GM23338 (cell line): ENCODE results near the gene HSPG2. TPM values are rescaled to one million over a fixed set of nuclear protein-coding genes. Genes with fewer than 3 reads are reported as not detected.

Source experiments
- ATAC-seq: fragments of 200-7000 bp; cut with Tn5 transposase; 3 replicates; pipeline ENCODE4 v1.9.1; 2020
- DNase-seq: peaks from one replicate; pipeline ENCODE4 v3.0.0-alpha.2; 2015; ENCODE audit warnings: low spot score
- H2AFZ ChIP-seq: fragments of 200-600 bp; sonication (generic); 2 replicates; pipeline ENCODE4 v1.8.0; 2016; ENCODE audit warnings: antibody characterized with exemption, mild to moderate bottlenecking, moderate library complexity
- H3F3A ChIP-seq: fragments of 200-600 bp; sonication (generic); replicated peaks from 2 replicates; pipeline ENCODE4 v1.8.0; 2017; ENCODE audit warnings: antibody characterized with exemption, mixed run types, low read depth
- H3K27ac ChIP-seq: fragments of 200-600 bp; sonication (generic); 2 replicates; pipeline ENCODE4 v1.6.1; 2016; ENCODE audit warnings: low read depth
- H3K27me3 ChIP-seq: fragments of 200-600 bp; sonication (generic); 2 replicates; pipeline ENCODE4 v1.8.0; 2016; ENCODE audit warnings: mild to moderate bottlenecking, mixed run types, moderate library complexity; ENCODE audit not compliant: insufficient read depth
- H3K36me3 ChIP-seq: fragments of 200-600 bp; sonication (generic); 2 replicates; pipeline ENCODE4 v1.8.0; 2016; ENCODE audit warnings: mild to moderate bottlenecking; ENCODE audit not compliant: insufficient read depth
- H3K4me1 ChIP-seq: fragments of 200-600 bp; sonication (generic); 2 replicates; pipeline ENCODE4 v1.8.0; 2016; ENCODE audit warnings: mild to moderate bottlenecking, moderate library complexity; ENCODE audit not compliant: insufficient read depth
- H3K4me2 ChIP-seq: fragments of 200-600 bp; sonication (generic); 2 replicates; pipeline ENCODE4 v1.7.1; 2017; ENCODE audit warnings: mixed run types
- H3K4me3 ChIP-seq: fragments of 200-600 bp; sonication (generic); 2 replicates; pipeline ENCODE4 v1.6.1; 2016; ENCODE audit warnings: mixed run types
- H3K79me2 ChIP-seq: fragments of 200-600 bp; sonication (generic); replicated peaks from 2 replicates; pipeline ENCODE4 v1.8.0; 2017; ENCODE audit warnings: mild to moderate bottlenecking; ENCODE audit not compliant: insufficient read depth
- H3K9me2 ChIP-seq: fragments of 200-600 bp; sonication (generic); 2 replicates; pipeline ENCODE4 v1.8.0; 2017; ENCODE audit not compliant: insufficient read depth
- H4K20me1 ChIP-seq: fragments of 200-600 bp; sonication (generic); replicated peaks from 2 replicates; pipeline ENCODE4 v1.8.0; 2017; ENCODE audit warnings: mild to moderate bottlenecking; ENCODE audit not compliant: insufficient read depth
- H3K27ac Mint-ChIP-seq: 2 replicates; pipeline ENCODE4 v1.8.0; 2020; ENCODE audit warnings: inconsistent platforms, mild to moderate bottlenecking, moderate library complexity, mixed read lengths
- H3K27me3 Mint-ChIP-seq: 3 replicates; pipeline ENCODE4 v1.8.0; 2022; ENCODE audit warnings: low read depth, mild to moderate bottlenecking, moderate library complexity, mixed read lengths, inconsistent platforms; ENCODE audit not compliant: insufficient read depth, poor library complexity
- H3K36me3 Mint-ChIP-seq: 3 replicates; pipeline ENCODE4 v1.8.0; 2021; ENCODE audit warnings: low read depth, mild to moderate bottlenecking, inconsistent platforms, moderate library complexity, mixed read lengths
- H3K4me1 Mint-ChIP-seq: 3 replicates; pipeline ENCODE4 v1.8.0; 2020; ENCODE audit warnings: mild to moderate bottlenecking, inconsistent platforms, mixed read lengths
- H3K4me3 Mint-ChIP-seq: 3 replicates; pipeline ENCODE4 v1.8.0; 2021; ENCODE audit warnings: moderate library complexity, mild to moderate bottlenecking, inconsistent platforms, mixed read lengths
- H3K9me3 Mint-ChIP-seq: 3 replicates; pipeline ENCODE4 v1.8.0; 2020; ENCODE audit warnings: moderate library complexity, mild to moderate bottlenecking, inconsistent platforms, mixed read lengths
- CREB1 ChIP-seq: fragments of 250-450 bp; sonication (Bioruptor Pico); IDR thresholded peaks from 2 replicates; pipeline ENCODE4 v1.5.0; 2020; ENCODE audit warnings: low read depth, mild to moderate bottlenecking, moderate library complexity
- EZH2 ChIP-seq: fragments of 200-600 bp; sonication (generic); IDR thresholded peaks from one replicate; pipeline ENCODE4 v1.8.0; 2017; ENCODE audit warnings: antibody characterized with exemption, mild to moderate bottlenecking, low read depth; ENCODE audit not compliant: unreplicated experiment
- EZH2phosphoT487 ChIP-seq: fragments of 200-600 bp; sonication (generic); IDR thresholded peaks from one replicate; pipeline ENCODE4 v1.8.1; 2018; ENCODE audit warnings: antibody characterized with exemption; ENCODE audit not compliant: unreplicated experiment
- JUNB ChIP-seq: IDR thresholded peaks from one replicate; pipeline ENCODE4 v1.6.1; 2016; ENCODE audit warnings: antibody characterized with exemption; ENCODE audit not compliant: unreplicated experiment
- NANOG ChIP-seq: IDR thresholded peaks from 2 replicates; pipeline ENCODE4 v1.6.1; 2016; ENCODE audit warnings: antibody characterized with exemption, borderline replicate concordance
- POLR2AphosphoS5 ChIP-seq: IDR thresholded peaks from 2 replicates; pipeline ENCODE4 v1.6.1; 2016; ENCODE audit warnings: antibody characterized with exemption, low read depth
- STAT1 ChIP-seq: IDR thresholded peaks from one replicate; pipeline ENCODE4 v1.6.1; 2016; ENCODE audit warnings: antibody characterized with exemption; ENCODE audit not compliant: unreplicated experiment
- ZNF114 ChIP-seq: fragments of 250-450 bp; sonication (Bioruptor Pico); IDR thresholded peaks from 2 replicates; pipeline ENCODE4 v1.5.0; 2020; ENCODE audit warnings: mild to moderate bottlenecking, moderate library complexity
- ZNF331 ChIP-seq: fragments of 250-450 bp; sonication (Bioruptor Pico); IDR thresholded peaks from 2 replicates; pipeline ENCODE4 v1.5.0; 2020; ENCODE audit warnings: low read depth, mild to moderate bottlenecking, moderate library complexity
- polyA plus RNA-seq: library from polyadenylated mRNA; unstranded; fragments of >200 nt; fragmentation: Nextera tagmentation; extraction: Ambion mirVana; gene quantifications from 2 replicates; pipeline ENCODE4 v1.2.1, GENCODE V29; 2016
- total RNA-seq: library from RNA; depleted of rRNA; stranded (reverse); fragments of >200 nt; shearing (Covaris generic); gene quantifications from 2 replicates; pipeline ENCODE4 v1.2.3, GENCODE V29; 2014
- TF ChIP-seq, protein P1 (sequence below): IDR thresholded peaks from 2 replicates; pipeline ENCODE4 v1.6.1; 2016; ENCODE audit warnings: antibody characterized with exemption
- TF ChIP-seq, protein P2 (sequence below): fragments of 250-450 bp; sonication (Bioruptor Pico); IDR thresholded peaks from 2 replicates; pipeline ENCODE4 v1.5.0; 2020; ENCODE audit warnings: mild to moderate bottlenecking, moderate library complexity
- TF ChIP-seq, protein P3 (sequence below): IDR thresholded peaks from one replicate; pipeline ENCODE4 v1.6.1; 2018; ENCODE audit warnings: antibody characterized with exemption; ENCODE audit not compliant: unreplicated experiment
- TF ChIP-seq, protein P4 (sequence below), 2 experiments: fragments of 200-600 bp in 1 of 2; sonication (generic) in 1 of 2; conservative IDR thresholded peaks; 2 replicates each; pipeline versions ENCODE4 v1.5.1 to v1.6.1; 2016 to 2017; ENCODE audit warnings: antibody characterized with exemption in 2 of 2, low read depth in 2 of 2, mild to moderate bottlenecking in 2 of 2, moderate library complexity in 1 of 2

Gene HSPG2
- total and polyA plus RNA-seq, 2 experiments from 2014 or later: 14.9 to 70.8 TPM

DNA sequence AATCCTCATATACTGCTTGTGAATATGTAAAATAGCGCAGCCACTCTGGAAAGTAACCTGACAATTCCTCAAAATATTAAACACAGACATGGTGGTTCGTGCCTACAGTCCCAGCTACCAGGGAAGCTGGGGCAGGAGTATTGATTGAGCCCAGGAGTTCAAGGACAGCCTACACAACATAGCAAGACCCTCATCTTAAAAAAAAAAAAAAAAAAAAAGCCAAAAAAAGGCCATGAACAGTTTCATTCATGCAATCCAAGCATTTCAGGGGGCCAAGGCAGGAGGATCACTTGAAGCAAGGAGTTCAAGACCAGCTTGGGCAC is 158.7 kb downstream of the HSPG2 start:
- no peaks in the 10 kb centered on the region for H3K36me3 ChIP-seq
- H4K20me1 ChIP-seq: peaks cover 63% of the 10 kb centered on the region
- Mint-ChIP-seq H3K27ac (no peak overlapping the region), H3K4me3 (no peak overlapping the region), H3K4me1 (peaks cover 10% of the 10 kb centered on the region; the same call in 1 of the 3 replicates), H3K9me3 (peaks cover 8% of the 10 kb centered on the region; the same call in 2 of the 3 replicates), H3K27me3 (peaks cover 9% of the 10 kb centered on the region), H3K36me3 (peaks cover 10% of the 10 kb centered on the region; the same call in 2 of the 3 replicates)
- no peaks in the 10 kb centered on the region for H3F3A ChIP-seq
- no peaks in the 10 kb centered on the region for H3K27me3 ChIP-seq
- no peak for ATAC-seq
- H2AFZ ChIP-seq: no peak overlapping the region
- H3K9me2 ChIP-seq: no peaks in the 10 kb centered on the region
- no peak for DNase-seq
- no peak overlapping the region for H3K27ac ChIP-seq
- no peak overlapping the region for H3K4me3 ChIP-seq
- TF ChIP-seq ZNF331 (CRISPR knock-in tag) (no peak), CREB1 (CRISPR knock-in tag) (no peak), POLR2AphosphoS5 (no peak), EZH2 (no peak), JUNB (no peak), ZNF114 (CRISPR knock-in tag) (no peak), STAT1 (no peak), EZH2phosphoT487 (no peak), NANOG (no peak)
- TF ChIP-seq, protein P1, sequence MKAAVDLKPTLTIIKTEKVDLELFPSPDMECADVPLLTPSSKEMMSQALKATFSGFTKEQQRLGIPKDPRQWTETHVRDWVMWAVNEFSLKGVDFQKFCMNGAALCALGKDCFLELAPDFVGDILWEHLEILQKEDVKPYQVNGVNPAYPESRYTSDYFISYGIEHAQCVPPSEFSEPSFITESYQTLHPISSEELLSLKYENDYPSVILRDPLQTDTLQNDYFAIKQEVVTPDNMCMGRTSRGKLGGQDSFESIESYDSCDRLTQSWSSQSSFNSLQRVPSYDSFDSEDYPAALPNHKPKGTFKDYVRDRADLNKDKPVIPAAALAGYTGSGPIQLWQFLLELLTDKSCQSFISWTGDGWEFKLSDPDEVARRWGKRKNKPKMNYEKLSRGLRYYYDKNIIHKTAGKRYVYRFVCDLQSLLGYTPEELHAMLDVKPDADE: no peak
- TF ChIP-seq, protein P2, sequence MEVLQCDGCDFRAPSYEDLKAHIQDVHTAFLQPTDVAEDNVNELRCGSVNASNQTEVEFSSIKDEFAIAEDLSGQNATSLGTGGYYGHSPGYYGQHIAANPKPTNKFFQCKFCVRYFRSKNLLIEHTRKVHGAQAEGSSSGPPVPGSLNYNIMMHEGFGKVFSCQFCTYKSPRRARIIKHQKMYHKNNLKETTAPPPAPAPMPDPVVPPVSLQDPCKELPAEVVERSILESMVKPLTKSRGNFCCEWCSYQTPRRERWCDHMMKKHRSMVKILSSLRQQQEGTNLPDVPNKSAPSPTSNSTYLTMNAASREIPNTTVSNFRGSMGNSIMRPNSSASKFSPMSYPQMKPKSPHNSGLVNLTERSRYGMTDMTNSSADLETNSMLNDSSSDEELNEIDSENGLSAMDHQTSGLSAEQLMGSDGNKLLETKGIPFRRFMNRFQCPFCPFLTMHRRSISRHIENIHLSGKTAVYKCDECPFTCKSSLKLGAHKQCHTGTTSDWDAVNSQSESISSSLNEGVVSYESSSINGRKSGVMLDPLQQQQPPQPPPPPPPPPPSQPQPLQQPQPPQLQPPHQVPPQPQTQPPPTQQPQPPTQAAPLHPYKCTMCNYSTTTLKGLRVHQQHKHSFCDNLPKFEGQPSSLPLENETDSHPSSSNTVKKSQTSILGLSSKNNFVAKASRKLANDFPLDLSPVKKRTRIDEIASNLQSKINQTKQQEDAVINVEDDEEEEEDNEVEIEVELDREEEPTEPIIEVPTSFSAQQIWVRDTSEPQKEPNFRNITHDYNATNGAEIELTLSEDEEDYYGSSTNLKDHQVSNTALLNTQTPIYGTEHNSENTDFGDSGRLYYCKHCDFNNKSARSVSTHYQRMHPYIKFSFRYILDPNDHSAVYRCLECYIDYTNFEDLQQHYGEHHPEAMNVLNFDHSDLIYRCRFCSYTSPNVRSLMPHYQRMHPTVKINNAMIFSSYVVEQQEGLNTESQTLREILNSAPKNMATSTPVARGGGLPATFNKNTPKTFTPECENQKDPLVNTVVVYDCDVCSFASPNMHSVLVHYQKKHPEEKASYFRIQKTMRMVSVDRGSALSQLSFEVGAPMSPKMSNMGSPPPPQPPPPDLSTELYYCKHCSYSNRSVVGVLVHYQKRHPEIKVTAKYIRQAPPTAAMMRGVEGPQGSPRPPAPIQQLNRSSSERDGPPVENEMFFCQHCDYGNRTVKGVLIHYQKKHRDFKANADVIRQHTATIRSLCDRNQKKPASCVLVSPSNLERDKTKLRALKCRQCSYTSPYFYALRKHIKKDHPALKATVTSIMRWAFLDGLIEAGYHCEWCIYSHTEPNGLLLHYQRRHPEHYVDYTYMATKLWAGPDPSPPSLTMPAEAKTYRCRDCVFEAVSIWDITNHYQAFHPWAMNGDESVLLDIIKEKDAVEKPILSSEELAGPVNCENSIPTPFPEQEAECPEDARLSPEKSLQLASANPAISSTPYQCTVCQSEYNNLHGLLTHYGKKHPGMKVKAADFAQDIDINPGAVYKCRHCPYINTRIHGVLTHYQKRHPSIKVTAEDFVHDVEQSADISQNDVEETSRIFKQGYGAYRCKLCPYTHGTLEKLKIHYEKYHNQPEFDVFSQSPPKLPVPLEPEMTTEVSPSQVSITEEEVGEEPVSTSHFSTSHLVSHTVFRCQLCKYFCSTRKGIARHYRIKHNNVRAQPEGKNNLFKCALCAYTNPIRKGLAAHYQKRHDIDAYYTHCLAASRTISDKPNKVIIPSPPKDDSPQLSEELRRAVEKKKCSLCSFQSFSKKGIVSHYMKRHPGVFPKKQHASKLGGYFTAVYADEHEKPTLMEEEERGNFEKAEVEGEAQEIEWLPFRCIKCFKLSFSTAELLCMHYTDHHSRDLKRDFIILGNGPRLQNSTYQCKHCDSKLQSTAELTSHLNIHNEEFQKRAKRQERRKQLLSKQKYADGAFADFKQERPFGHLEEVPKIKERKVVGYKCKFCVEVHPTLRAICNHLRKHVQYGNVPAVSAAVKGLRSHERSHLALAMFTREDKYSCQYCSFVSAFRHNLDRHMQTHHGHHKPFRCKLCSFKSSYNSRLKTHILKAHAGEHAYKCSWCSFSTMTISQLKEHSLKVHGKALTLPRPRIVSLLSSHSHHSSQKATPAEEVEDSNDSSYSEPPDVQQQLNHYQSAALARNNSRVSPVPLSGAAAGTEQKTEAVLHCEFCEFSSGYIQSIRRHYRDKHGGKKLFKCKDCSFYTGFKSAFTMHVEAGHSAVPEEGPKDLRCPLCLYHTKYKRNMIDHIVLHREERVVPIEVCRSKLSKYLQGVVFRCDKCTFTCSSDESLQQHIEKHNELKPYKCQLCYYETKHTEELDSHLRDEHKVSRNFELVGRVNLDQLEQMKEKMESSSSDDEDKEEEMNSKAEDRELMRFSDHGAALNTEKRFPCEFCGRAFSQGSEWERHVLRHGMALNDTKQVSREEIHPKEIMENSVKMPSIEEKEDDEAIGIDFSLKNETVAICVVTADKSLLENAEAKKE (CRISPR knock-in tag): no peak
- TF ChIP-seq, protein P3, sequence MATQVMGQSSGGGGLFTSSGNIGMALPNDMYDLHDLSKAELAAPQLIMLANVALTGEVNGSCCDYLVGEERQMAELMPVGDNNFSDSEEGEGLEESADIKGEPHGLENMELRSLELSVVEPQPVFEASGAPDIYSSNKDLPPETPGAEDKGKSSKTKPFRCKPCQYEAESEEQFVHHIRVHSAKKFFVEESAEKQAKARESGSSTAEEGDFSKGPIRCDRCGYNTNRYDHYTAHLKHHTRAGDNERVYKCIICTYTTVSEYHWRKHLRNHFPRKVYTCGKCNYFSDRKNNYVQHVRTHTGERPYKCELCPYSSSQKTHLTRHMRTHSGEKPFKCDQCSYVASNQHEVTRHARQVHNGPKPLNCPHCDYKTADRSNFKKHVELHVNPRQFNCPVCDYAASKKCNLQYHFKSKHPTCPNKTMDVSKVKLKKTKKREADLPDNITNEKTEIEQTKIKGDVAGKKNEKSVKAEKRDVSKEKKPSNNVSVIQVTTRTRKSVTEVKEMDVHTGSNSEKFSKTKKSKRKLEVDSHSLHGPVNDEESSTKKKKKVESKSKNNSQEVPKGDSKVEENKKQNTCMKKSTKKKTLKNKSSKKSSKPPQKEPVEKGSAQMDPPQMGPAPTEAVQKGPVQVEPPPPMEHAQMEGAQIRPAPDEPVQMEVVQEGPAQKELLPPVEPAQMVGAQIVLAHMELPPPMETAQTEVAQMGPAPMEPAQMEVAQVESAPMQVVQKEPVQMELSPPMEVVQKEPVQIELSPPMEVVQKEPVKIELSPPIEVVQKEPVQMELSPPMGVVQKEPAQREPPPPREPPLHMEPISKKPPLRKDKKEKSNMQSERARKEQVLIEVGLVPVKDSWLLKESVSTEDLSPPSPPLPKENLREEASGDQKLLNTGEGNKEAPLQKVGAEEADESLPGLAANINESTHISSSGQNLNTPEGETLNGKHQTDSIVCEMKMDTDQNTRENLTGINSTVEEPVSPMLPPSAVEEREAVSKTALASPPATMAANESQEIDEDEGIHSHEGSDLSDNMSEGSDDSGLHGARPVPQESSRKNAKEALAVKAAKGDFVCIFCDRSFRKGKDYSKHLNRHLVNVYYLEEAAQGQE: no peak
- TF ChIP-seq, protein P4, sequence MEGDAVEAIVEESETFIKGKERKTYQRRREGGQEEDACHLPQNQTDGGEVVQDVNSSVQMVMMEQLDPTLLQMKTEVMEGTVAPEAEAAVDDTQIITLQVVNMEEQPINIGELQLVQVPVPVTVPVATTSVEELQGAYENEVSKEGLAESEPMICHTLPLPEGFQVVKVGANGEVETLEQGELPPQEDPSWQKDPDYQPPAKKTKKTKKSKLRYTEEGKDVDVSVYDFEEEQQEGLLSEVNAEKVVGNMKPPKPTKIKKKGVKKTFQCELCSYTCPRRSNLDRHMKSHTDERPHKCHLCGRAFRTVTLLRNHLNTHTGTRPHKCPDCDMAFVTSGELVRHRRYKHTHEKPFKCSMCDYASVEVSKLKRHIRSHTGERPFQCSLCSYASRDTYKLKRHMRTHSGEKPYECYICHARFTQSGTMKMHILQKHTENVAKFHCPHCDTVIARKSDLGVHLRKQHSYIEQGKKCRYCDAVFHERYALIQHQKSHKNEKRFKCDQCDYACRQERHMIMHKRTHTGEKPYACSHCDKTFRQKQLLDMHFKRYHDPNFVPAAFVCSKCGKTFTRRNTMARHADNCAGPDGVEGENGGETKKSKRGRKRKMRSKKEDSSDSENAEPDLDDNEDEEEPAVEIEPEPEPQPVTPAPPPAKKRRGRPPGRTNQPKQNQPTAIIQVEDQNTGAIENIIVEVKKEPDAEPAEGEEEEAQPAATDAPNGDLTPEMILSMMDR (conservative IDR thresholded peaks at IDR 0.05; ENCODE audit: low read depth in 2 of 2): no peak
- H3K79me2 ChIP-seq: peaks cover 92% of the 10 kb centered on the region
- no peak overlapping the region for H3K4me2 ChIP-seq
- H3K4me1 ChIP-seq: no peaks in the 10 kb centered on the region; the same call in none of the 2 replicates
